H1 (cell line): ENCODE data around the gene AHRR. TPM values are rescaled to one million over a fixed set of nuclear protein-coding genes. Genes with fewer than 3 reads are reported as not detected.

Experiments used
- ATF3 ChIP-seq: IDR thresholded peaks from 2 replicates; pipeline ENCODE4 v1.6.1; 2011; ENCODE audit warnings: low read depth, mild to moderate bottlenecking, low read length; ENCODE audit not compliant: insufficient read depth
- JUN ChIP-seq: IDR thresholded peaks from 2 replicates; pipeline ENCODE4 v1.6.1; 2011; ENCODE audit warnings: low read depth, mild to moderate bottlenecking, improper control_type of control experiment, low read length
- PHF8 ChIP-seq: fragments of 200-600 bp; sonication (generic); conservative IDR thresholded peaks from 2 replicates; pipeline ENCODE4 v1.7.1; 2012; ENCODE audit warnings: low read depth, mild to moderate bottlenecking, inconsistent platforms, low read length, moderate library complexity
- POLR2A ChIP-seq, 2 experiments: IDR thresholded peaks; 1 replicate in 1 of 2; 2 replicates in 1 of 2; pipeline ENCODE4 v1.6.1; 2011; ENCODE audit warnings: low read depth in 2 of 2, low read length in 2 of 2, mild to moderate bottlenecking in 2 of 2; ENCODE audit errors: control extremely low read depth in 1 of 2
- SAP30 ChIP-seq: fragments of 300-600 bp; sonication (generic); IDR thresholded peaks from 2 replicates; pipeline ENCODE4 v1.7.1; 2012; ENCODE audit warnings: low read length, moderate library complexity, mild to moderate bottlenecking, inconsistent platforms; ENCODE audit not compliant: insufficient read depth, insufficient replicate concordance
- TEAD4 ChIP-seq: IDR thresholded peaks from 2 replicates; pipeline ENCODE4 v1.6.1; 2012; ENCODE audit warnings: low read depth, low read length, inconsistent platforms, mixed read lengths
- polyA plus RNA-seq, 7 experiments: library from polyadenylated mRNA; depleted of rRNA in 3 of 7; stranded (reverse) in 5 of 7; unstranded in 2 of 7; fragments of >200 nt in 5 of 7; fragments of 200-250 nt in 2 of 7; gene quantifications; 1 replicate in 5 of 7; 2 replicates in 1 of 7; 4 replicates in 1 of 7; pipeline versions ENCODE4 v1.2.1 to v1.2.3, GENCODE V29; 2011 to 2013; ENCODE audit warnings: missing spikeins in 2 of 7, mixed read lengths in 2 of 7
- total RNA-seq: library from RNA; stranded (reverse); fragmentation: NEBNext Ultra II Directional; extraction: Animal tissue kit (Norgen Biotek cat#: 25700); gene quantifications from 2 replicates; pipeline ENCODE4 v1.2.1, GENCODE V29; 2021
- TF ChIP-seq, protein P1 (sequence below): fragments of 300-600 bp; sonication (generic); IDR thresholded peaks from 2 replicates; pipeline ENCODE4 v1.7.1; 2012; ENCODE audit warnings: low read length, moderate library complexity, mild to moderate bottlenecking, inconsistent platforms; ENCODE audit not compliant: insufficient replicate concordance

Gene AHRR
- total and polyA plus RNA-seq, 2 of the 8 experiments (the other 6 are each of a cell fraction or from before 2014, with no cell fraction given), result 0.41 to 0.80 TPM

DNA sequence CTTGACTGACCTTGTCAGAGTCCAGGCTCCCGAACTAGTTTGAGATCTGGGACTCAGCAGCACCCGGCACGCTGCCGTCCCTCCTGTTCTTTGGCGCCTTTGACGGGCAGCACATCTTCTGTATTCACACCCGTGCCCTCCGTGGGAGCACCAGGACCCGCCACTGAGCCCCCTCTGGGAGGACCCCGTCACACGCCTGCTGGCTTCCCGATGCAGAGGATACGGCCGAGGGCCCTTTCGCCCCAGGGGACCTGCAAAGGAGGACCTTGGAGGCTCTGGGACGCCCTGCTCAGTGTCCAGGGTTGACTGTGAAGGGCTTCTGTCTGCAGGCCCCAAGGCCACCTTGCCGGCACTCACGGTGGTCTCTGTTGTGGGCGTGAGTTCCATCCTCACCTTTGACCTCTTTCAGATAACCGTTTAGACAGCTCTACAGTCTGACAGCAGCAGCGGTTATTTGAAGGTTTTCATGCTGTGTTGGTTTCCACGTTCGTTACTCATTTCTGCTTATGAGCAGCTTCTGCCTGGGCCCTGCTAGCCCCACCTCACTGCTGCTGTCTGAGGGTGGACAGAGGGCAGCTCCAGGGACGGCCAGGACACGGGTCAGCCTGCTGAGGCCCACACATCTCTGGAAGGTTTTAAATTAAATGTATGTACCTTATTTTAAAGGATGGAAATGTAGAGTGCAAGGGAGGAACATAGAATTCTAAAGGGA lies 108.9 kb downstream of the AHRR start (continued):
- TF ChIP-seq, protein P1, sequence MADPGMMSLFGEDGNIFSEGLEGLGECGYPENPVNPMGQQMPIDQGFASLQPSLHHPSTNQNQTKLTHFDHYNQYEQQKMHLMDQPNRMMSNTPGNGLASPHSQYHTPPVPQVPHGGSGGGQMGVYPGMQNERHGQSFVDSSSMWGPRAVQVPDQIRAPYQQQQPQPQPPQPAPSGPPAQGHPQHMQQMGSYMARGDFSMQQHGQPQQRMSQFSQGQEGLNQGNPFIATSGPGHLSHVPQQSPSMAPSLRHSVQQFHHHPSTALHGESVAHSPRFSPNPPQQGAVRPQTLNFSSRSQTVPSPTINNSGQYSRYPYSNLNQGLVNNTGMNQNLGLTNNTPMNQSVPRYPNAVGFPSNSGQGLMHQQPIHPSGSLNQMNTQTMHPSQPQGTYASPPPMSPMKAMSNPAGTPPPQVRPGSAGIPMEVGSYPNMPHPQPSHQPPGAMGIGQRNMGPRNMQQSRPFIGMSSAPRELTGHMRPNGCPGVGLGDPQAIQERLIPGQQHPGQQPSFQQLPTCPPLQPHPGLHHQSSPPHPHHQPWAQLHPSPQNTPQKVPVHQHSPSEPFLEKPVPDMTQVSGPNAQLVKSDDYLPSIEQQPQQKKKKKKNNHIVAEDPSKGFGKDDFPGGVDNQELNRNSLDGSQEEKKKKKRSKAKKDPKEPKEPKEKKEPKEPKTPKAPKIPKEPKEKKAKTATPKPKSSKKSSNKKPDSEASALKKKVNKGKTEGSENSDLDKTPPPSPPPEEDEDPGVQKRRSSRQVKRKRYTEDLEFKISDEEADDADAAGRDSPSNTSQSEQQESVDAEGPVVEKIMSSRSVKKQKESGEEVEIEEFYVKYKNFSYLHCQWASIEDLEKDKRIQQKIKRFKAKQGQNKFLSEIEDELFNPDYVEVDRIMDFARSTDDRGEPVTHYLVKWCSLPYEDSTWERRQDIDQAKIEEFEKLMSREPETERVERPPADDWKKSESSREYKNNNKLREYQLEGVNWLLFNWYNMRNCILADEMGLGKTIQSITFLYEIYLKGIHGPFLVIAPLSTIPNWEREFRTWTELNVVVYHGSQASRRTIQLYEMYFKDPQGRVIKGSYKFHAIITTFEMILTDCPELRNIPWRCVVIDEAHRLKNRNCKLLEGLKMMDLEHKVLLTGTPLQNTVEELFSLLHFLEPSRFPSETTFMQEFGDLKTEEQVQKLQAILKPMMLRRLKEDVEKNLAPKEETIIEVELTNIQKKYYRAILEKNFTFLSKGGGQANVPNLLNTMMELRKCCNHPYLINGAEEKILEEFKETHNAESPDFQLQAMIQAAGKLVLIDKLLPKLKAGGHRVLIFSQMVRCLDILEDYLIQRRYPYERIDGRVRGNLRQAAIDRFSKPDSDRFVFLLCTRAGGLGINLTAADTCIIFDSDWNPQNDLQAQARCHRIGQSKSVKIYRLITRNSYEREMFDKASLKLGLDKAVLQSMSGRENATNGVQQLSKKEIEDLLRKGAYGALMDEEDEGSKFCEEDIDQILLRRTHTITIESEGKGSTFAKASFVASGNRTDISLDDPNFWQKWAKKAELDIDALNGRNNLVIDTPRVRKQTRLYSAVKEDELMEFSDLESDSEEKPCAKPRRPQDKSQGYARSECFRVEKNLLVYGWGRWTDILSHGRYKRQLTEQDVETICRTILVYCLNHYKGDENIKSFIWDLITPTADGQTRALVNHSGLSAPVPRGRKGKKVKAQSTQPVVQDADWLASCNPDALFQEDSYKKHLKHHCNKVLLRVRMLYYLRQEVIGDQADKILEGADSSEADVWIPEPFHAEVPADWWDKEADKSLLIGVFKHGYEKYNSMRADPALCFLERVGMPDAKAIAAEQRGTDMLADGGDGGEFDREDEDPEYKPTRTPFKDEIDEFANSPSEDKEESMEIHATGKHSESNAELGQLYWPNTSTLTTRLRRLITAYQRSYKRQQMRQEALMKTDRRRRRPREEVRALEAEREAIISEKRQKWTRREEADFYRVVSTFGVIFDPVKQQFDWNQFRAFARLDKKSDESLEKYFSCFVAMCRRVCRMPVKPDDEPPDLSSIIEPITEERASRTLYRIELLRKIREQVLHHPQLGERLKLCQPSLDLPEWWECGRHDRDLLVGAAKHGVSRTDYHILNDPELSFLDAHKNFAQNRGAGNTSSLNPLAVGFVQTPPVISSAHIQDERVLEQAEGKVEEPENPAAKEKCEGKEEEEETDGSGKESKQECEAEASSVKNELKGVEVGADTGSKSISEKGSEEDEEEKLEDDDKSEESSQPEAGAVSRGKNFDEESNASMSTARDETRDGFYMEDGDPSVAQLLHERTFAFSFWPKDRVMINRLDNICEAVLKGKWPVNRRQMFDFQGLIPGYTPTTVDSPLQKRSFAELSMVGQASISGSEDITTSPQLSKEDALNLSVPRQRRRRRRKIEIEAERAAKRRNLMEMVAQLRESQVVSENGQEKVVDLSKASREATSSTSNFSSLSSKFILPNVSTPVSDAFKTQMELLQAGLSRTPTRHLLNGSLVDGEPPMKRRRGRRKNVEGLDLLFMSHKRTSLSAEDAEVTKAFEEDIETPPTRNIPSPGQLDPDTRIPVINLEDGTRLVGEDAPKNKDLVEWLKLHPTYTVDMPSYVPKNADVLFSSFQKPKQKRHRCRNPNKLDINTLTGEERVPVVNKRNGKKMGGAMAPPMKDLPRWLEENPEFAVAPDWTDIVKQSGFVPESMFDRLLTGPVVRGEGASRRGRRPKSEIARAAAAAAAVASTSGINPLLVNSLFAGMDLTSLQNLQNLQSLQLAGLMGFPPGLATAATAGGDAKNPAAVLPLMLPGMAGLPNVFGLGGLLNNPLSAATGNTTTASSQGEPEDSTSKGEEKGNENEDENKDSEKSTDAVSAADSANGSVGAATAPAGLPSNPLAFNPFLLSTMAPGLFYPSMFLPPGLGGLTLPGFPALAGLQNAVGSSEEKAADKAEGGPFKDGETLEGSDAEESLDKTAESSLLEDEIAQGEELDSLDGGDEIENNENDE, result no peak
- TF ChIP-seq SAP30 (no peak), ATF3 (no peak), POLR2A (IDR thresholded peaks at IDR 0.05; ENCODE audit: control extremely low read depth in 1 of 2, low read depth in 2 of 2, low read length in 2 of 2) (no peak), TEAD4 (no peak), JUN (no peak), PHF8 (no peak)
